ENCODE results near the gene PPA1. TPM values are rescaled to one million over a fixed set of nuclear protein-coding genes. Genes with fewer than 3 reads are reported as not detected.

PPA1 gene
- 49.8 and 110 TPM in 2 replicates for polyA plus RNA-seq (2011; rRNA removed)
- polyA minus RNA-seq (2011; rRNA and poly(A)+ RNA removed), result 24.5 and 25.1 TPM in 2 replicates

- CTCF ChIA-PET, result interaction anchor here (0.6 to 13.5 kb wide), 8 partner anchors 12 to 437 kb away, joined by 3 to 219 read pairs (median 4); partner anchors contain the start of gene TYSND1
- TF ChIP-seq, protein P1, sequence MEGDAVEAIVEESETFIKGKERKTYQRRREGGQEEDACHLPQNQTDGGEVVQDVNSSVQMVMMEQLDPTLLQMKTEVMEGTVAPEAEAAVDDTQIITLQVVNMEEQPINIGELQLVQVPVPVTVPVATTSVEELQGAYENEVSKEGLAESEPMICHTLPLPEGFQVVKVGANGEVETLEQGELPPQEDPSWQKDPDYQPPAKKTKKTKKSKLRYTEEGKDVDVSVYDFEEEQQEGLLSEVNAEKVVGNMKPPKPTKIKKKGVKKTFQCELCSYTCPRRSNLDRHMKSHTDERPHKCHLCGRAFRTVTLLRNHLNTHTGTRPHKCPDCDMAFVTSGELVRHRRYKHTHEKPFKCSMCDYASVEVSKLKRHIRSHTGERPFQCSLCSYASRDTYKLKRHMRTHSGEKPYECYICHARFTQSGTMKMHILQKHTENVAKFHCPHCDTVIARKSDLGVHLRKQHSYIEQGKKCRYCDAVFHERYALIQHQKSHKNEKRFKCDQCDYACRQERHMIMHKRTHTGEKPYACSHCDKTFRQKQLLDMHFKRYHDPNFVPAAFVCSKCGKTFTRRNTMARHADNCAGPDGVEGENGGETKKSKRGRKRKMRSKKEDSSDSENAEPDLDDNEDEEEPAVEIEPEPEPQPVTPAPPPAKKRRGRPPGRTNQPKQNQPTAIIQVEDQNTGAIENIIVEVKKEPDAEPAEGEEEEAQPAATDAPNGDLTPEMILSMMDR (IDR thresholded peaks at IDR 0.05; ENCODE audit: insufficient read depth, low read depth, low read length), result no peak; the same call in 1 of the 2 replicates
- POLR2A ChIA-PET, result interaction anchor here (0.5 to 0.7 kb wide), 3 partner anchors 93 to 131 kb away, joined by 3 to 22 read pairs (median 7); no protein-coding TSS in a partner anchor
Measured at GRCh38 chr10:70233109-70233938, at the start of gene PPA1. TSS of gene PPA1 (minus strand) at chr10:70233429. CDS start at chr10:70233327, 102 bp downstream.

DNA sequence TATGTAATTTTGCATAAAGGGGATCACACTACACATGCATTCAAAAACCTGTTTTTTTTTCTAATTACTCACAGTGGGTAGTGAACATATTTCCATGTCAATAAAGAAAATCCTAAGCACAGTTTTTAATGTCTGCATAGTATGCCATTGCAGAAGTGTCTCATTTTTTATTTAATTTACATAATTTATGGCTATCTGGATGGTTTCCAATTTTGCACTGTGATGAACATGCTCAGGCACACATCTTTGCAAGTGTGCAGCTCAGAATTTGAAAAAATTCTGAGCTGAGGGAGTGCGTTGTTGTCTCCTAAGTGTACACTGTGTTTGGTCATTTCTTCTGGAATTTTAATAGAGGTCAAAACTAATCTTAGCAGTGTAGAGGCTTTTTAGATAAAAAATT, 48.4 kb upstream of the PPA1 start:
- no peak for DNase-seq (ENCODE audit: low read depth)
- H3K27me3 ChIP-seq (ENCODE audit: control insufficient read depth, insufficient read depth, low read length), result peaks cover 35% of the 10 kb centered on the region
- no peaks in the 10 kb centered on the region for H3K36me3 ChIP-seq (ENCODE audit: control insufficient read depth, insufficient read depth, low read length)
- H3K4me3 ChIP-seq (ENCODE audit: low read depth, low read length), result no peak overlapping the region
- POLR2A ChIA-PET, result no interaction called here
- TF ChIP-seq, protein P1 (IDR thresholded peaks at IDR 0.05; ENCODE audit: insufficient read depth, low read depth, low read length), result no peak
- CTCF ChIA-PET, result interaction anchor here (1.3 to 2.7 kb wide), 3 partner anchors 9 to 82 kb away, joined by 3 to 19 read pairs (median 5); no protein-coding TSS in a partner anchor

More at GRCh38 chr10:70233109-70233938, at the start of gene PPA1:
- Histone ChIP-seq H3K27me3 (ENCODE audit: control insufficient read depth, insufficient read depth, low read length) (no peaks in the 10 kb centered on the region), H3K36me3 (ENCODE audit: control insufficient read depth, insufficient read depth, low read length) (peaks cover 1% of the 10 kb centered on the region; the same call in 1 of the 2 replicates), H3K4me3 (ENCODE audit: low read depth, low read length) (peak within 1 kb of the TSS; percentile 83)
- DNase-seq (ENCODE audit: low read depth), result peak; percentile 69

GRCh38 chr10:70280099-70280498, 46.9 kb upstream of the PPA1 start:
- H3K4me3 ChIP-seq (ENCODE audit: low read depth, low read length), result no peak overlapping the region
- TF ChIP-seq, protein P1 (IDR thresholded peaks at IDR 0.05; ENCODE audit: insufficient read depth, low read depth, low read length), result no peak
- ChIA-PET CTCF (no interaction called here), POLR2A (no interaction called here)
- H3K27me3 ChIP-seq (ENCODE audit: control insufficient read depth, insufficient read depth, low read length), result peaks cover 34% of the 10 kb centered on the region
- DNase-seq (ENCODE audit: low read depth), result no peak
- no peaks in the 10 kb centered on the region for H3K36me3 ChIP-seq (ENCODE audit: control insufficient read depth, insufficient read depth, low read length)

GRCh38 chr10:70277396-70278030, 44.3 kb upstream of the PPA1 start:
- Histone ChIP-seq H3K36me3 (ENCODE audit: control insufficient read depth, insufficient read depth, low read length) (no peaks in the 10 kb centered on the region), H3K27me3 (ENCODE audit: control insufficient read depth, insufficient read depth, low read length) (peaks cover 17% of the 10 kb centered on the region), H3K4me3 (ENCODE audit: low read depth, low read length) (no peak overlapping the region)
- CTCF ChIA-PET, result interaction anchor here (0.8 kb wide), 1 partner anchor 56 kb away, joined by 4 read pairs; no protein-coding TSS in a partner anchor
- TF ChIP-seq, protein P1 (IDR thresholded peaks at IDR 0.05; ENCODE audit: insufficient read depth, low read depth, low read length), result no peak
- no peak for DNase-seq (ENCODE audit: low read depth)
- POLR2A ChIA-PET, result no interaction called here

- H3K27me3 ChIP-seq (ENCODE audit: control insufficient read depth, insufficient read depth, low read length), result peaks cover 6% of the 10 kb centered on the region
- ChIA-PET POLR2A (no interaction called here), CTCF (interaction anchor here (0.6 to 6.2 kb wide), 6 partner anchors 9 to 129 kb away, joined by 3 to 30 read pairs (median 4); no protein-coding TSS in a partner anchor)
- no peak overlapping the region for H3K4me3 ChIP-seq (ENCODE audit: low read depth, low read length)
- H3K36me3 ChIP-seq (ENCODE audit: control insufficient read depth, insufficient read depth, low read length), result no peaks in the 10 kb centered on the region
- TF ChIP-seq, protein P1 (IDR thresholded peaks at IDR 0.05; ENCODE audit: insufficient read depth, low read depth, low read length), result peak; percentile 13; the same call in 1 of the 2 replicates
- peak; percentile 52 for DNase-seq (ENCODE audit: low read depth)
Measured at GRCh38 chr10:70274643-70275042, 41.4 kb upstream of the PPA1 start.

All from BJ (cell line).